Measurements from ENCODE around the gene TMED1.
A peak's percentile ranks its signal among the peaks of the same experiment; 100 is the strongest.
"Not testable (repeated sequence)": the region's sequence is repeated elsewhere in the genome, so short reads cannot be mapped to it uniquely, and the experiment has no call there.

The TMED1 gene

GRCh38 chr19:10870501-10870954 lies 34.5 kb upstream of the TMED1 start:
- H3K36me3 Mint-ChIP-seq (ENCODE audit: low read depth): peaks cover 3% of the 10 kb centered on the region
- H3K4me3 Mint-ChIP-seq: peak overlapping the region; percentile 83
- H3K9me3 Mint-ChIP-seq: no peaks in the 10 kb centered on the region
- H3K27ac Mint-ChIP-seq: peak overlapping the region; percentile 93
- H3K4me1 Mint-ChIP-seq (ENCODE audit: low read depth): peaks cover 28% of the 10 kb centered on the region
- H3K27me3 Mint-ChIP-seq (ENCODE audit: low read depth): no peaks in the 10 kb centered on the region

- peak overlapping the region; percentile 67 for H3K27ac Mint-ChIP-seq
- H3K4me1 Mint-ChIP-seq (ENCODE audit: low read depth): peaks cover 27% of the 10 kb centered on the region
- not testable (repeated sequence) for H3K9me3 Mint-ChIP-seq; H3K27me3 Mint-ChIP-seq (ENCODE audit: low read depth); H3K36me3 Mint-ChIP-seq (ENCODE audit: low read depth)
- H3K4me3 Mint-ChIP-seq: peak overlapping the region; percentile 83
Measured at GRCh38 chr19:10869872-10870311, 33.9 kb upstream of the TMED1 start.

DNA sequence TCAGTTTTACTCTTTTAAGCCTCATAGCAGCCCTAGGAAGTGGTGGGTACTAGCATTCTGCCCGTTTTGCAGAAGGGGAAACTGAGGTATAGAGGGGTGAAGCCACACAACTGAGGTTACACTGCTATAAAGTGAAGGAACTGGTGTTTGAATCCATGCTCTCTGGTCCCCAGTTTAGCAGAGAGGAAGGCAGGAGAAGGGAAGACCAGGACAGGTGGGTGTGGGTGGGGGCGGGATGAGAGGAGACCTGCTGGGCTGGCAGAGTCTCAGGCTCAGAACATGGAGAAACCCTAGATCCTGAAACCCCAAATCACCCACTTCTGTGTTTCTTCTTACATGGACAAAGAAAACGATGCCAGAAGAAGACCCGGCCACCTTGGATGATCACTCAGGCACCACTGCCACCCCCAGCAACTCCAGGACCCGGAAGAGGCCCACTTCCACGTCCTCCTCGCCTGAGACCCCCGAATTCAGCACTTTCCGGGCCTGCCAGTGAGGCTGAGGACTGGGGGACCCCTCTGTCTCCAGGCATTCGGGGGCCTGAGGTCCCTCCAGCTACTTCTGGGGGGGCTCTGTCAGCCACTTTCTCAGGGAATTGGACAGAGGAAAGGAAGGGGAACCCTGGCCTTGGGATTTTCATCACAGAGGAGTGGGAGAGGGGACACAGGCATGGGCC lies 33.0 kb upstream of the TMED1 start:
- H3K27me3 Mint-ChIP-seq (ENCODE audit: low read depth): no peaks in the 10 kb centered on the region
- H3K4me1 Mint-ChIP-seq (ENCODE audit: low read depth): peaks cover 30% of the 10 kb centered on the region
- peaks cover 3% of the 10 kb centered on the region for H3K36me3 Mint-ChIP-seq (ENCODE audit: low read depth)
- no peaks in the 10 kb centered on the region for H3K9me3 Mint-ChIP-seq
- peak overlapping the region; percentile 48 for H3K4me3 Mint-ChIP-seq
- H3K27ac Mint-ChIP-seq: peak overlapping the region; percentile 52

DNA sequence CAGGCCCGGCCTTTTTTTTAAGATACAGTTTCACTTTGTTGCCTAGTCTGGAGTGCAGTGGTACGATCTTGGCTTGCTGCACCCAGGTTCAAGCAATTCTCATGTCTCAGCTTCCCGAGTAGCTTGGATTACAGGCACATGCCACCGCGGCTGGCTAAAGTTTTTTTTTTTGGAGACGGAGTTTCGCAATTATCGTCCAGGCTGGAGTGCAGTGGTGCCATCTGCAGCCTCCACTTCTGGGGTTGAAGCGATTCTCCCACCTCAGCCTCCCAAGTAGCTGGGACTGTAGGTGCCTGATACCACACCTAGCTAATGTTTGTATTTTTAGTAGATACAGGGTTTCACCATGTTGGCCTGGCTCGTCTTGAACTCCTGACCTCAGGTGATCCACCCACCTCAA lies 30.5 kb upstream of the TMED1 start:
- H3K4me3 Mint-ChIP-seq: no peak overlapping the region
- H3K27ac Mint-ChIP-seq: no peak overlapping the region
- H3K4me1 Mint-ChIP-seq (ENCODE audit: low read depth): peaks cover 27% of the 10 kb centered on the region
- peaks cover 5% of the 10 kb centered on the region for H3K36me3 Mint-ChIP-seq (ENCODE audit: low read depth)
- H3K9me3 Mint-ChIP-seq: no peaks in the 10 kb centered on the region
- no peaks in the 10 kb centered on the region for H3K27me3 Mint-ChIP-seq (ENCODE audit: low read depth)

- peak overlapping the region; percentile 56 for H3K27ac Mint-ChIP-seq
- peaks cover 23% of the 10 kb centered on the region for H3K4me1 Mint-ChIP-seq (ENCODE audit: low read depth)
- H3K9me3 Mint-ChIP-seq: no peaks in the 10 kb centered on the region
- H3K36me3 Mint-ChIP-seq (ENCODE audit: low read depth): peaks cover 6% of the 10 kb centered on the region
- H3K4me3 Mint-ChIP-seq: no peak overlapping the region
- no peaks in the 10 kb centered on the region for H3K27me3 Mint-ChIP-seq (ENCODE audit: low read depth)
Measured at GRCh38 chr19:10864538-10864899, 28.5 kb upstream of the TMED1 start.

DNA sequence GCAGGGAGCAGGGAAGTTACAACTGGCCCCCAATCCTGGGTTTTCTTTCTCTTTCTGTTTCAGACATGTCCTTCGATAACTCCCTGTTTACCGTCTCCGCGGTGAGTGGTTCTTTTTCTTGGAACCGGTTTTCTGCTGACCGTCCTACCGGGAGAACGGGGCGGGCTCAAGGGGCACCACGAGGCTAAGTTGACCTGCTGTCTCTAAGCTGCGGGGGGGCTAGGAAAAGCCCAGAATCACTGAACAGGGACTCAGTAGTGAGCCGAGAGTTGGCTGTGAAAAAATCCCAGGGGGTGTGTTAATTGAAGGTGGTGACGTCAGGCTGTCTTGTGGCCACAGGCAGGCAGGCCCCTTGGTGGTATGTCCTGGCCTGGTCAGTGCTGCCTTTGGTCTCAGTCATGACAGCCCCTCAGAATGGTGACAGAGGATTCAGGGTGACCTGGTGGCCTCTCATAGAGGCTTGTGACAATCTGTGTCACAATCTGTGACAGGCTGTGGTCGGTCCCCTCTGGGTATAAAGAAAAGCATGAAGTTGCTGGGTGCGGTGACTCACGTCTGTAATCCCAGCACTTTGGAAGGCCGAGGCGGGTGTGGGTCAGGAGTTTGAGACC lies 27.2 kb upstream of the TMED1 start:
- Mint-ChIP-seq H3K27me3 (ENCODE audit: low read depth) (no peaks in the 10 kb centered on the region), H3K4me1 (ENCODE audit: low read depth) (peaks cover 20% of the 10 kb centered on the region), H3K4me3 (no peak overlapping the region), H3K27ac (no peak overlapping the region), H3K9me3 (no peaks in the 10 kb centered on the region), H3K36me3 (ENCODE audit: low read depth) (peaks cover 6% of the 10 kb centered on the region)

DNA sequence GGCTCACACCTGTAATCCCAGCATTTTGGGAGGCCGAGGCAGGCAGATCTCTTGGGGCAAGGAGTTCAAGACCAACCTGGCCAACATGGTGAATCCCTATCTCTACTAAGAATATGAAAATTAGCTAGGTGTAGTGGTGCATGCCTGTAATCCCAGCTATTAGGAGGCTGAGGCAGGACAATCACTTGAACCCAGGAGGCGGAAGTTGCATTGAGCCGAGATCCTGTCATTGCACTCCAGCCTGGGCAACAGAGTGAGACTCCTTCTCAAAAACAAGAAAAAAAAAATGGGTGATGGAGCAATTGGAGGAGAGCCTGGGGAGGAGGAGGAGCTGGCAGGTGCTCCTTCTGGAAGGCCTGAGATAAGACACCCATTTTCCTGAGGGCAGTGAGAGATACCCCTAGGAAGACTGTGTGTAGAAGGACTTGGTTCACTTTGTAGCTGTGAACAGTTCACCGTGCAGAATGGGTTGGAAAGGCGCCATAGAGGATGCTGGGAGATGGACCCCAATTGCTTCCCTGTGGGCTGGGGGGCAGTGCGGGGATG lies 26.6 kb upstream of the TMED1 start:
- Mint-ChIP-seq H3K36me3 (ENCODE audit: low read depth) (peaks cover 3% of the 10 kb centered on the region), H3K4me3 (no peak overlapping the region), H3K27ac (no peak overlapping the region), H3K9me3 (no peaks in the 10 kb centered on the region), H3K27me3 (ENCODE audit: low read depth) (no peaks in the 10 kb centered on the region), H3K4me1 (ENCODE audit: low read depth) (peaks cover 17% of the 10 kb centered on the region)

DNA sequence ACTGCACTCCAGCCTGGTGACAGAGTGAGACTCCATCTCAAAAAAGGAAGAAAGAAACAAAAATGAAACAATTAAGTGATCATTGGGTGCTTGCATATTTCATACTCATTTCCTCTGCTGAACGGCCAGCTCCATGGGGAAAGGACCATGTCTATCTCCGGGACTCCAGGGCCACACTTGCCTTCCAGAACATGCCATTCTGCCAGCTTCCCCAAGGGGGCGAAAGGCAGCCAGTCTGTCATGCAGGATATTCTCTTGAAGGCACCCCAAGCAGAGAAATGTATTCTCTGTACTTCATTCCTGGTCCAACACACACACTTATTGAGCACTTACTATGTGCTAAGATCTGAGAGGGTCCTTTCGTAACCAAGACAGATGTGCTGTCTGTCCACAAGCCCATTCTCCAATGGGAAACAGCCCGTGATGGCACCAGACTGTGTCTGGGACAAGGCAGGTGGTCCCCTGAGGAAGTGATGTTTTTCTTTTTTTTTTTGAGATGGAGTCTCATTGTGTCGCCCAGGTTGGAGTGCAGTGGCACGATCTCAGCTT lies 25.2 kb upstream of the TMED1 start:
- Mint-ChIP-seq H3K4me1 (ENCODE audit: low read depth) (peaks cover 17% of the 10 kb centered on the region), H3K27me3 (ENCODE audit: low read depth) (no peaks in the 10 kb centered on the region), H3K9me3 (no peaks in the 10 kb centered on the region), H3K36me3 (ENCODE audit: low read depth) (peaks cover 3% of the 10 kb centered on the region), H3K27ac (peak overlapping the region; percentile 55), H3K4me3 (no peak overlapping the region)

DNA sequence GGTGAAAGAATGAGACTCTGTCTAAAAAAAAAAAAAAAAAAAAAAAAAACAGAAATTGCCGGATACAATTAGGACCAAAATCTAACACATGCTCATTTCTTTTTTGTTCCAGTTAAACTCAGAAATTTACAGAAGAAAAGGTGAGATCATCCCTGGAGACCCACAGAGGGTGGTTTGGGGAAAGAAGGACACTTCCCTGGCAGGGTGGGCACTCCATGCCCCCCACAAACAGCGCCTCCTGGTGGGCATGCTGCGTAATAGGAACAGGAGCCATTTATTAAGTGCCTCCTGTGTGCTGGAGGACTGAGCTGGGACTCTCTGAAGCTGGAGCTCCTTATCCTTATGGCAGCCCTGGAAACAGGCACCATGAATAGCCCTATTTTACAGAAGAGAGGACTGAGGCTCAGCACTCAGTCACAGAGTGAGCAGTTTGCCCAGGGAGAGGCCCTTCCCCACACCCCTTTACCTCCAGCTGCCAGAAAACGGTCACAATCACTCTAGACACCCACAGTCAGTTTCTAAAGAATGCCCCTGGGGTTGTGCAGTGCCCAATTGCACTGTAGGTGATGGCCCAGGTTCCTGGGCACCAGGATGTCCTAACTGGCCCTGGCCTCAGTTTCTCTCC lies 22.3 kb upstream of the TMED1 start:
- no peak overlapping the region for H3K27ac Mint-ChIP-seq
- H3K27me3 Mint-ChIP-seq (ENCODE audit: low read depth): no peaks in the 10 kb centered on the region
- H3K4me3 Mint-ChIP-seq: no peak overlapping the region
- no peaks in the 10 kb centered on the region for H3K9me3 Mint-ChIP-seq
- H3K4me1 Mint-ChIP-seq (ENCODE audit: low read depth): peaks cover 9% of the 10 kb centered on the region
- H3K36me3 Mint-ChIP-seq (ENCODE audit: low read depth): peaks cover 3% of the 10 kb centered on the region

GRCh38 chr19:10856899-10857298 lies 20.9 kb upstream of the TMED1 start:
- H3K36me3 Mint-ChIP-seq (ENCODE audit: low read depth); H3K4me3 Mint-ChIP-seq; H3K27ac Mint-ChIP-seq; H3K9me3 Mint-ChIP-seq; H3K27me3 Mint-ChIP-seq (ENCODE audit: low read depth); H3K4me1 Mint-ChIP-seq (ENCODE audit: low read depth): not testable (repeated sequence)

DNA sequence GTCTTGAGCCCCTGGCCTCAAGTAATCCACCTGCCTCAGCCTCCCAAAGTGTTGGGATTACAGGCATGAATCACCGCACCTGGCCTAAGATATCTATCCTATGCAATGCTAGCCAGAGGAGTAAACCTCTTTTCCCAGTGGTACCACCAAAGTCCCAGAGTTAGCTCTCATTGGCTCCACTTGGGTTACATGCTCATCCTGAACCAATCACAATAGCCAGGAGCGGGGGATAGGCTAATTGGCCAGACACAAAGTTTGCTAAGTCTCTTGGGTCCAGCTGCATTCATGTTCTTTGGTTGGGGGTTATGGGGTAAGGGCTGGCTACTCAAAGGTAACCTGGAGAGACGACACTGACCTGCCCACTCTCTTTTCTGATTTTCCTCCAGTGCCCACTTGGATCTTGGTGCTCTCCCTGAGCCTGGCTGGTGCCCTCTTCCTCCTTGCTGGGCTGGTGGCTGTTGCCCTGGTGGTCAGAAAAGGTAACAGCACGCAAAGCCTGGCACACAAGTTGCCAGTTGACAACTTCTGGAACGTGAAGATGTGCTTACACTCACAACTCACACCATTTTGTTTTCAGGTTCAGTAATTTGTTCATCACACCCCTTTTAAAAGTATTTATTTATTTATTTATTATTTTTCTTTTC lies 20.0 kb upstream of the TMED1 start:
- no peak overlapping the region for H3K4me3 Mint-ChIP-seq
- H3K9me3 Mint-ChIP-seq: no peaks in the 10 kb centered on the region
- no peak overlapping the region for H3K27ac Mint-ChIP-seq
- peaks cover 6% of the 10 kb centered on the region for H3K4me1 Mint-ChIP-seq (ENCODE audit: low read depth)
- H3K36me3 Mint-ChIP-seq (ENCODE audit: low read depth): no peaks in the 10 kb centered on the region
- H3K27me3 Mint-ChIP-seq (ENCODE audit: low read depth): no peaks in the 10 kb centered on the region

DNA sequence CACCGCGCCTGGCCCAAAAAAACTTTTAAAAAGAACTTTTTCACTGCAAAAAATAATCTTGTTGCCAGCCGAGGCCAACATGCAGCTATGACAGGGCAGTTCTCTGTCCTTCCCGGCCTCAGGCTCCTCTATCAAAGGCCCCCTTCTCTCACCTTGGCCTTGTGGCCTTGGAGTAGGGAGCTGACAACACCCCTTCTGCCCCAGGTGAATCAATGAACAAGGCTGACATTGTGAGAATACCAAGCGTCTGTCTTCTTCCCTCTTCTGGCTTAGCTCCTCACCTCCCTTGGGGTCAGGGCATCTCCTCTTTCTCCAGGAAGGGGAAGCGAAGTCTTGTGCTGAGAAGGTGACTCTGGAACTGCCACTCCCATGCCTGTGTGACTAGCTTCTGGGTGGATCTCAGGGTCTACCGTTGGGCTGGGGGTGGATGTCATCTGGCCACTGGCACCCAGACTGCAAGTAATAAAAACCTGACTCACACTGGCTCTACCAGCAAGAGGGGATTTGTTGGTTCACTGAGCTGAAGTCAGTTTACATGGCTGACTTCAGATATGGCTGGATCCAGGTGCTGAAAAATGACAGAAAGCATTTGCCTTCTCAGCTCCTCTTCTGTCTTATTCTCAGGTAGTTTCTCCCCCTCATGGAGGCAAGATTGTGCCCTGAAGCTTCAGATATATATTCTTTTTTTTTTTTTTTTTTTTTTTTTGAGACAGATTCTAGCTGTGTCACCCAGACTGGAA lies 18.5 kb upstream of the TMED1 start:
- Mint-ChIP-seq H3K4me3 (no peak overlapping the region), H3K27ac (no peak overlapping the region), H3K4me1 (ENCODE audit: low read depth) (peaks cover 6% of the 10 kb centered on the region), H3K36me3 (ENCODE audit: low read depth) (no peaks in the 10 kb centered on the region), H3K27me3 (ENCODE audit: low read depth) (no peaks in the 10 kb centered on the region), H3K9me3 (no peaks in the 10 kb centered on the region)

GRCh38 chr19:10852941-10853340 lies 16.9 kb upstream of the TMED1 start:
- peaks cover 6% of the 10 kb centered on the region for H3K4me1 Mint-ChIP-seq (ENCODE audit: low read depth)
- H3K27me3 Mint-ChIP-seq (ENCODE audit: low read depth): no peaks in the 10 kb centered on the region
- H3K36me3 Mint-ChIP-seq (ENCODE audit: low read depth): no peaks in the 10 kb centered on the region
- H3K27ac Mint-ChIP-seq: no peak overlapping the region
- no peaks in the 10 kb centered on the region for H3K9me3 Mint-ChIP-seq
- H3K4me3 Mint-ChIP-seq: no peak overlapping the region
